HG03521 (cell line): ENCODE data around the gene POTEB.
"Not testable (repeated sequence)": the region's sequence is repeated elsewhere in the genome, so short reads cannot be mapped to it uniquely, and the experiment has no call there.

Source experiments
- ATAC-seq: cut with Tn5 transposase; IDR thresholded peaks from one replicate; pipeline ENCODE4 v1.9.1; 2021; ENCODE audit warnings: mild to moderate bottlenecking, moderate library complexity; ENCODE audit not compliant: unreplicated experiment

Gene POTEB

GRCh38 chr15:21877635-21878034, at the start of gene POTEB:
Gene POTEB (minus strand): TSS chr15:21877735. CDS start chr15:21877246, 489 bp downstream.
- not testable (repeated sequence) for ATAC-seq

DNA sequence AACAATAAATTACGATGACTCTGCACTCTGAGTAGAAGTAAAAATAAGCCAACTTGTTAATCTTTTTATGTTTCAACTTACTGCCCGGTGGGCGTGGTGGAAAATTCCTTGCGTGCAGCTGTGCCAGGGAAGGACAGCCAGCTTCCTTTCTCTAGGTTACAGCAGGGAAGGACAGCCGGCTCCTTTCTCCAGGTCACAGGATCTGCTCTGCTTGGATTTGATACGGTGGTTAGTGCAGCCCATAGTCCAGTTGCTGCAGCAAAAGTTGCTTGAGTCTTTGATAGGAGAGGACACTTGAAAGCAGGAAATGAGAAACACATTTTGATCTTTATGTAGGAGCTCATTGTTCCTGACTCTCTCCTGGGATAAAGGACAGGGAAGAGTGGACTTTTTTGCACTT, 13.4 kb upstream of the POTEB start:
- not testable (repeated sequence) for ATAC-seq

DNA sequence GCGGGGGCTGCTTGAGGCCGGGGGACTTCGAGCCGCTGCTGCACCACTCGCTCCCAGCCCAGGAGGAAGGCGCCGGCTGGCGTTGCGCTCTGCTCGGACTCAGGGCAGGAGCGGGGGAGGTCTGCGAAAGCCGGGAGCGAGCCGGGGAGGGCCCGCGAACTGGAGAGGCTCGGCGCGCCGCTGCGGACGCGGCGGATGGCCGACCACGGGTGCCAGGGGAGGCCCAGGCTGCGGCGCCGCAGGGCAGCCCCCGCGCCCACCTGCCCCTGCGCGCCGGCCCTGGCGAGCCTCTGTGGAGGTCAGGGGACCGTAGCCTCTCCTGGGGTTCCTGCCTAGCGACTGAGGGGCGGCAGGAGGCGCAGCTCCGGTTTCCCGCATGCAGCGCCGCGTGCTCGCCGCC, 12.0 kb upstream of the POTEB start:
- ATAC-seq, result not testable (repeated sequence)

DNA sequence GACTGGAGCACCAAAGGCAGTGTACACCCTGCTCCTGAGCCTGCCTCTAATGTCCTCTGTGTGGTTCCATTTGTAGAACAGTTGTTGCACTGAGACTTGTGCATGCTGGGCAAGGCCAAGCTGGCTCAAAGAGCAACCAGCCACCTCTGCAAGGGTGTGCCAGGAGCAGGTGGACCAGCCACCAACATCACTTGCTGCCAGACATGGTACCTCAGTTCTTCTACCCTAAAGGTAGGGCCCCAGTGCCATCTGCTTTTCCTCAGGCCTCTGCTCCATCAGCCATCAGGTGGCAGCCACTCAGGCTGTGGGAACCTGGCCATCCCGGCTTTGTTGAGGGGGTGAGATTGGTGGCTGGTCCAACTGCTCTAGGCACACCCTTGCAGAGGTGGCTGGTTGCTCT, 38.7 kb downstream of the POTEB start:
- not testable (repeated sequence) for ATAC-seq
